ENCODE measurements around the gene MRM2.

DNA sequence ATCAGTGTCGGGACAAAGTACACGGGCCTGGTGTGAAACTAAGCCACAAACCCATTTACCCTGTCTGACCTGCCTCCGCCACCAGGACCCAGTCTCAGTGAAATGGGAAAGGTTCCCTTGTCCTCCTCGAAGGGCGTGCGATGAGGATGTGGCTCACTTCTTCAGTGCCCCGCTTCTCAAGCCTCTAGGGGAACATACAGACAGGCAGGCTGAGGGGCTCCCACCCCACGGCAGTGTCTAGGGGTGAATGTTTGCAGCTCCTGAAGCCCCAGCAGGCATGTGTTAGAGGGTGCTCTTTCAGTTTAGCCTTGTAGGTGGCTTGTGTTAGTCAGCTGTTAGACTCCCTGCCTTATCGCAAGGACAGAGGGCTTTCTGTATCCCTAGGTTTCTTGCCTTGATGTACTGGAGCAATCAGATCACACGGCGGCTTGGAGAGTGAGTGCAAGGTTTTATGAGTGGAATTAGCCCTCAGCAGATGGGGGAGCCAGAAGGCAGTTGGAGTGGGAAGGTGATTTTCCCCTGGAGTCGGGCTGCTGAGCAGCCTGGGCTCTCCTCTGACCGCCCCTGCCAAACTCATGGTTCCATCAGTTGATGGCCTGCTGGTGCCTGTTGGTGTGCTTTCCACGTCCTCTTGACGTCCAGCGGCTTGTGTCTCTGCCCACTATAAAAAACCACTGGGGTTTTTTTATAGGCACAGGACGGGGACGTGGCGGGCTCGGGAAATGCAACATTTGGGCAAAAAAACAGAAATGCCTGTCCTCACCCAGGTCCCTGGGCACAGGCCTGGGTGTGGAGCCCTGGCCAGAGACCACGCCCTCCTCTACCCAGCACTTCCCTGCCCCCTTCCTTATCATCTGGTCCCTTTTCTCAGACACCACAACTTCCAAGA lies 780 bp upstream of the MRM2 start:
- TF ChIP-seq, protein P1, sequence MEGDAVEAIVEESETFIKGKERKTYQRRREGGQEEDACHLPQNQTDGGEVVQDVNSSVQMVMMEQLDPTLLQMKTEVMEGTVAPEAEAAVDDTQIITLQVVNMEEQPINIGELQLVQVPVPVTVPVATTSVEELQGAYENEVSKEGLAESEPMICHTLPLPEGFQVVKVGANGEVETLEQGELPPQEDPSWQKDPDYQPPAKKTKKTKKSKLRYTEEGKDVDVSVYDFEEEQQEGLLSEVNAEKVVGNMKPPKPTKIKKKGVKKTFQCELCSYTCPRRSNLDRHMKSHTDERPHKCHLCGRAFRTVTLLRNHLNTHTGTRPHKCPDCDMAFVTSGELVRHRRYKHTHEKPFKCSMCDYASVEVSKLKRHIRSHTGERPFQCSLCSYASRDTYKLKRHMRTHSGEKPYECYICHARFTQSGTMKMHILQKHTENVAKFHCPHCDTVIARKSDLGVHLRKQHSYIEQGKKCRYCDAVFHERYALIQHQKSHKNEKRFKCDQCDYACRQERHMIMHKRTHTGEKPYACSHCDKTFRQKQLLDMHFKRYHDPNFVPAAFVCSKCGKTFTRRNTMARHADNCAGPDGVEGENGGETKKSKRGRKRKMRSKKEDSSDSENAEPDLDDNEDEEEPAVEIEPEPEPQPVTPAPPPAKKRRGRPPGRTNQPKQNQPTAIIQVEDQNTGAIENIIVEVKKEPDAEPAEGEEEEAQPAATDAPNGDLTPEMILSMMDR (IDR thresholded peaks at IDR 0.05) = peak in 2 of 6 experiments; percentile 21 to 22
- TF ChIP-seq POLR2A (IDR thresholded peaks at IDR 0.05) = no peak

Data from adrenal gland (tissue), 5 donors.